LHCN-M2 (cell line): ENCODE results near the gene BMX. TPM values are rescaled to one million over a fixed set of nuclear protein-coding genes. Genes with fewer than 3 reads are reported as not detected.

Experiments
- DNase-seq: peaks from one replicate; pipeline ENCODE4 v3.0.0-alpha.2; 2012; ENCODE audit warnings: low read depth
- total RNA-seq: library from RNA; depleted of rRNA; stranded (reverse); fragments of >200 nt; gene quantifications from 2 replicates; pipeline ENCODE4 v1.2.3, GENCODE V29; 2014; rRNA removed

The BMX gene
- total RNA-seq, 1 experiment from 2014 or later, result not detected

- DNase-seq, result no peak
Measured at GRCh38 chrX:15570145-15570544, 69.5 kb downstream of the BMX start.

DNA sequence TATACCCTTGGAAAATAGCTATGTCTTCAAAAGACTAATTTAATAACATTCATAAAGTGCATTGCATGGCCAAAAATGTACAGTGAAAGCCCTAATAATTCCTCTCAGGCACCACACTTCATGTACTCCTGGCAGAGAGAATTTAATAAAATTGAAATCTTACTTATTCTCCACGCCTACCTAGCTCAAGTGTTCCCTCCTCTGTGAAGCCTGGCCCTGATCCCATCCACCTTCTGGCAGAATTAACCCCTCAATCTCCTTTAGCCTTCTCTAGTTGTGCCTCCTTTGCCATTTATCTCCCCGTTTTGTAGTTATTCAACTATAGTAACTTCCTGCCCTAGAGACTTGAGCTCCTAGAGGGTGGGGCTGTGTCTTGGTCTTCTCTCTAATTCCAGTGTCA lies 73.4 kb downstream of the BMX start:
- no peak for DNase-seq

DNA sequence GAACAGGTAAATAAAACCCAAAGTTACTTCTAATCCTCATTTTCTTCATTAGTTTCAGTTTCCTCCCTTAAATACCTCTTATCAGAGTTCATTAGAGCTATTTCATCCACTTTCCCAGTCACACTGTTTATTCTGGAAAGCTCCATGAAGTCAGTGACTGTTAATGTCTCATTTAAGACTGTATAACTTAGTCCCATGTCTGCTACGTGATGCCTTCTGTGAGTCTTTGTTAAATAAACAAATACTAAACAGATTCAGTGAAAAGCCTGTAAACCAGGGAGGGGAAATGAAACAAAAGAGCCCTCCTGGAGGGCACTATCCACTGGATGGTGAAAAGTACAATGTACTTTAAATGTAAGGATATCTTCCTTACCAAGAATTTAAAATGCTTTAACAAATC lies 75.4 kb downstream of the BMX start:
- DNase-seq, result no peak

DNA sequence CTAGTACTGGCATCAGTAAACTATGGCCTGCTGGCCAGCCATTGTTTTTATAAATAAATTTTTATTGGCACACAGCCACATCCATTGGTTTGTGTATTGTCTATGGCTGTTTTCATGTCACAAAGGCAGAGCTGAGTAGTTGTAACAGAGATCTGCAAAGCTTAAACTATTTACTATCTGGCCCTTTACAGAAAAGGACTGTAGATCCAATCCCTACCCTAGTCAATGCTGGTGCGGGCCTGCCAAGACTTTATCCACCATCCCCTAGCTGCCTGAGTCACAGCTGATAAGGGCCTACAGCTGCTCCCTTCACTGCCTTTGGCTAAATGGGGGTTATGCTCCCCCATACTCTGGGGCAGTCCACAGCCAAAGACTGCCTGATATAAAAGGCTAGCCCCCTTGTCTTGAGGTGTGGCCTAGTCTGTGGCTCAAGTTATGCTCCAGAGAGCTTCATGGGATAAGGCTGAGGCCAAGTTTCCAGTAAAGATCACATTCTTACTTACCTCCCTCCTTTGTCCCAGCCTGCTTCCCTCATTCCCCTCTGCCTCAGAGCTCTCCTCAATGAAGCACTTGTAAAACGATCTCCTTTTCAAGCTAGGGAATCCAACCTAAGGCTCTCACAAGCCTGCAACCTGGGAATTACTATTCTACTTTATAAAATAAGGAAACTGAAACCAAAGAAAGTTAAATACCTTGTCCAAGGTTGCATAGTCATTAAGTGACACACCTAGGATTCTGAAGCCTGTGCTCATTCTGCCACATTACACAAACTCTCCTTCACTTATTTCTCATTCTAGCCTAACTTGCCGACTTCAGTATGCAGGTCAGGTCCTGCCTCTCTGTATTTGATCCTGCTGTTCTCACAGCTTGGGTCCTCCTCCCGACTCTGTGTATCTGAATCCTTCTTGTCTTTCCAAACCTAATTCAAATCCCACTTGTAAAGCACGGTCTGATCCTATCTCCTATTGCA lies 79.5 kb downstream of the BMX start:
- DNase-seq, result no peak

DNA sequence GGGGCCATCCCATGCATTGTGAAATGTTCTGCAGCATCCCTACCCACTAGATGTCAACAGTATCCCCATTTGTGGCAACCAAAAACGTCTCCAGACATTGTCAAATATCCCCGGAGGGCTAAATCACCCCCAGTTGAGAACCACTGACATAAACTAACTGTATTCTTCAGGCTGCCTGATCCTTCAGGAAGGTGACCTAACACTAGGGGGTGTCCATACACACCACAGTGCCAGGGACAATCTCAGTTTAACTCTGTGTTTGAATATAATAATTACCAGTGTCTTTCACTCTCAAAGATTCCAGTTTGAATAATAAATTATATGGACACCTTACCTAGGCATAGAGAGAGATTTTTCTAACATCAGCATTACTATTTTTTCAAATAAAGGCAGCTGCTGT lies 93.8 kb downstream of the BMX start:
- no peak for DNase-seq

GRCh38 chrX:15598026-15598425 lies 97.4 kb downstream of the BMX start:
- DNase-seq, result no peak

- no peak for DNase-seq
Measured at GRCh38 chrX:15599461-15599860, 98.9 kb downstream of the BMX start.

DNA sequence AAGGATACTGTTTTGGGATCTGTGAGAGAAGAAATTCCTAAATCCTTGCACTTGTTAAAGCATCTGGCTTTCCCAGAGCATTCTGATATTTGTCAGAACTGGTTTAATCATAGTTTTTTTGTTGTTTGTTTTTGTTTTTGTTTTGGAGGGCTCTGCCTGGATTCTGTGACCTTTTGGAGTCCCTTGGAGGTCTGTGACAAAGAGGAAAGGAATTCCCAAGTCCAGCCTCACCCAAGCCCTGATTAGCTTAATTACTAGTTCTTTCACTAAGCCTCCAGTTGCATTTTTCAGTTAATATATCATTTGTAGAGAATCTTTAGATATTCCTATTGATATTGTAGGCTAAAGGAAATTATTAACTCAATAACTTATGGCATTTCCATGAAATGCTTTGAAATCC lies 99.4 kb downstream of the BMX start:
- no peak for DNase-seq

GRCh38 chrX:15600745-15601144 lies 100.1 kb downstream of the BMX start, which contains the start of gene ACE2:
ACE2 (minus strand) TSS chrX:15600960; CDS start chrX:15600911, 49 bp downstream.
- DNase-seq, result no peak

DNA sequence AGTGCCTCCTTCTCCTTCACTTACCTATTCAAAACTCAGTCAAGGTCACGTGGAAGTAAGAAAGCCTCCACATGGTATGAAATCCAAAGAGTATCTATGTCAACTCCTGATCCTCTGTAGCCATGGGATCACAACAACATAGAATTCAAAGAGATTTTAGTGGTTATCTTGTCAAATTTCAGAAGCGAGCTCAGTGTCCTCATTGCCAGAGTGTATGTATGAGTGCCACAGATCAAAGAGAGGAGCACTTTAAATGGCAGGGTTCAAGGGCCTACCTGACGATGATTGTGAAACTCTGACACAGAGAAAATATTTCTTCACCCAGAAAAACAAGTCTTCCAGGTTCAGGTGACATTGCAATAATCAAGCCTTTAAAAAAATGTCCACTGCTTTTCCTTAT lies 101.3 kb downstream of the BMX start:
- DNase-seq, result no peak

- no peak for DNase-seq
Measured at GRCh38 chrX:15602761-15603160, 102.2 kb downstream of the BMX start.

GRCh38 chrX:15605226-15605625 lies 104.6 kb downstream of the BMX start:
- no peak for DNase-seq

Other genes with a start within 250 kb of the BMX start
- 2.1 and 4.2 TPM in 2 replicates for gene ASB9, start 230.7 kb upstream of the BMX start, total RNA-seq
- gene ASB11, start 185.2 kb upstream of the BMX start, total RNA-seq, result not detected in 2 replicates
- 6.7 and 10.2 TPM in 2 replicates for gene PIGA, start 165.3 kb upstream of the BMX start, total RNA-seq
- not detected in 2 replicates for gene VEGFD, start 116.4 kb upstream of the BMX start, total RNA-seq
- 2.9 and 4.2 TPM in 2 replicates for gene PIR, start 7.5 kb upstream of the BMX start, total RNA-seq
- gene ACE2, start 100.2 kb downstream of the BMX start, total RNA-seq, result not detected in 2 replicates
- not detected in 2 replicates for gene CLTRN, start 164.0 kb downstream of the BMX start, total RNA-seq
- 18.4 and 29.7 TPM in 2 replicates for gene CA5B, start 237.5 kb downstream of the BMX start, total RNA-seq